Nephron progenitor cell (in vitro differentiated cells): ENCODE measurements around the gene RDH8.

ENCODE experiments used
- DNase-seq: peaks from one replicate; pipeline ENCODE4 v3.0.0; 2021
- H3K27ac Mint-ChIP-seq: 2 replicates; pipeline ENCODE4 v1.8.0; 2021; ENCODE audit warnings: mild to moderate bottlenecking, moderate library complexity, mixed read lengths
- H3K27me3 Mint-ChIP-seq: 2 replicates; pipeline ENCODE4 v1.8.0; 2021; ENCODE audit warnings: mild to moderate bottlenecking, low read depth, mixed read lengths; ENCODE audit not compliant: poor library complexity
- H3K36me3 Mint-ChIP-seq: 2 replicates; pipeline ENCODE4 v1.8.0; 2021; ENCODE audit warnings: low read depth, mixed read lengths
- H3K4me1 Mint-ChIP-seq: 2 replicates; pipeline ENCODE4 v1.8.0; 2021; ENCODE audit warnings: mixed read lengths
- H3K4me3 Mint-ChIP-seq: 2 replicates; pipeline ENCODE4 v1.8.0; 2021; ENCODE audit warnings: mild to moderate bottlenecking, moderate library complexity, mixed read lengths
- H3K9me3 Mint-ChIP-seq: 2 replicates; pipeline ENCODE4 v1.8.0; 2021; ENCODE audit warnings: mild to moderate bottlenecking, moderate library complexity, mixed read lengths
- CTCF ChIP-seq: fragments of 200-600 bp; sonication (generic); IDR thresholded peaks from 2 replicates; pipeline ENCODE4 v1.5.0; 2021; ENCODE audit warnings: antibody characterized with exemption

Gene RDH8

GRCh38 chr19:10000171-10000826, 13.0 kb upstream of the RDH8 start:
- H3K9me3 Mint-ChIP-seq = no peaks in the 10 kb centered on the region
- H3K4me3 Mint-ChIP-seq = no peak overlapping the region
- H3K36me3 Mint-ChIP-seq = no peaks in the 10 kb centered on the region
- peaks cover 45% of the 10 kb centered on the region for H3K27me3 Mint-ChIP-seq
- TF ChIP-seq CTCF = peak; percentile 84
- H3K4me1 Mint-ChIP-seq = peaks cover 12% of the 10 kb centered on the region
- DNase-seq = peak; percentile 86
- peak overlapping the region; percentile 4 for H3K27ac Mint-ChIP-seq

- Mint-ChIP-seq H3K36me3 (no peaks in the 10 kb centered on the region), H3K9me3 (no peaks in the 10 kb centered on the region), H3K27me3 (peaks cover 42% of the 10 kb centered on the region), H3K4me3 (no peak overlapping the region), H3K27ac (no peak overlapping the region), H3K4me1 (peaks cover 18% of the 10 kb centered on the region)
- peak; percentile 25 for DNase-seq
- no peak for TF ChIP-seq CTCF
These were observed 11.4 kb upstream of the RDH8 start for GRCh38 chr19:10001899-10002298.

GRCh38 chr19:10003271-10003670, 10.0 kb upstream of the RDH8 start:
- H3K27ac Mint-ChIP-seq = no peak overlapping the region
- H3K4me1 Mint-ChIP-seq = peaks cover 30% of the 10 kb centered on the region
- H3K27me3 Mint-ChIP-seq = peaks cover 46% of the 10 kb centered on the region
- no peak for DNase-seq
- TF ChIP-seq CTCF = no peak
- H3K9me3 Mint-ChIP-seq = no peaks in the 10 kb centered on the region
- H3K4me3 Mint-ChIP-seq = no peak overlapping the region
- H3K36me3 Mint-ChIP-seq = no peaks in the 10 kb centered on the region

- no peaks in the 10 kb centered on the region for H3K36me3 Mint-ChIP-seq
- TF ChIP-seq CTCF = no peak
- peaks cover 41% of the 10 kb centered on the region for H3K4me1 Mint-ChIP-seq
- DNase-seq = no peak
- H3K4me3 Mint-ChIP-seq = no peak overlapping the region
- H3K9me3 Mint-ChIP-seq = no peaks in the 10 kb centered on the region
- H3K27me3 Mint-ChIP-seq = peaks cover 44% of the 10 kb centered on the region
- no peak overlapping the region for H3K27ac Mint-ChIP-seq
These were observed 8.7 kb upstream of the RDH8 start for GRCh38 chr19:10004617-10005016.

- H3K27ac Mint-ChIP-seq = no peak overlapping the region
- peaks cover 51% of the 10 kb centered on the region for H3K27me3 Mint-ChIP-seq
- no peak for DNase-seq
- no peaks in the 10 kb centered on the region for H3K9me3 Mint-ChIP-seq
- no peaks in the 10 kb centered on the region for H3K36me3 Mint-ChIP-seq
- peaks cover 41% of the 10 kb centered on the region for H3K4me1 Mint-ChIP-seq
- TF ChIP-seq CTCF = no peak
- H3K4me3 Mint-ChIP-seq = no peak overlapping the region
These were observed 7.5 kb upstream of the RDH8 start for GRCh38 chr19:10005632-10006334.

GRCh38 chr19:10006335-10006708, 7.0 kb upstream of the RDH8 start:
- TF ChIP-seq CTCF = no peak
- Mint-ChIP-seq H3K4me1 (peaks cover 41% of the 10 kb centered on the region), H3K27ac (no peak overlapping the region), H3K4me3 (no peak overlapping the region), H3K27me3 (peaks cover 56% of the 10 kb centered on the region), H3K36me3 (no peaks in the 10 kb centered on the region), H3K9me3 (no peaks in the 10 kb centered on the region)
- no peak for DNase-seq
